DOHH2 (cell line): ENCODE data around the gene ANXA2.

ENCODE experiments used
- H3F3A ChIP-seq: fragments of 200-600 bp; sonication (generic), shearing (Covaris generic); 2 replicates; pipeline ENCODE4 v1.6.0; 2016; ENCODE audit warnings: antibody characterized with exemption, mild to moderate bottlenecking; ENCODE audit not compliant: control insufficient read depth, insufficient read depth
- H3K27ac ChIP-seq: fragments of 200-600 bp; sonication (generic); 2 replicates; pipeline ENCODE4 v1.5.1; 2014; ENCODE audit warnings: low read depth, mild to moderate bottlenecking, low read length, moderate library complexity
- H3K27me3 ChIP-seq: fragments of 200-600 bp; sonication (generic); 2 replicates; pipeline ENCODE4 v1.6.1; 2014; ENCODE audit warnings: mild to moderate bottlenecking, low read length, mixed read lengths; ENCODE audit not compliant: control insufficient read depth
- H3K36me3 ChIP-seq: fragments of 200-600 bp; sonication (generic); 2 replicates; pipeline ENCODE4 v1.6.1; 2014; ENCODE audit warnings: mild to moderate bottlenecking, low read length, moderate library complexity, mixed read lengths; ENCODE audit not compliant: control insufficient read depth
- H3K4me1 ChIP-seq: fragments of 200-600 bp; sonication (generic); 2 replicates; pipeline ENCODE4 v1.6.1; 2014; ENCODE audit warnings: mild to moderate bottlenecking, low read length, mixed read lengths; ENCODE audit not compliant: control insufficient read depth
- H3K4me2 ChIP-seq: fragments of 200-600 bp; sonication (generic); 2 replicates; pipeline ENCODE4 v1.6.0; 2014; ENCODE audit warnings: mild to moderate bottlenecking, low read length, moderate library complexity
- H3K4me3 ChIP-seq: fragments of 200-600 bp; sonication (generic); 2 replicates; pipeline ENCODE4 v1.5.1; 2014; ENCODE audit warnings: mild to moderate bottlenecking, low read length, mixed read lengths
- H3K79me2 ChIP-seq: fragments of 200-600 bp; sonication (generic); 2 replicates; pipeline ENCODE4 v1.6.1; 2014; ENCODE audit warnings: mild to moderate bottlenecking, low read length, mixed read lengths; ENCODE audit not compliant: control insufficient read depth
- H3K9me2 ChIP-seq: fragments of 200-600 bp; sonication (generic); replicated peaks from 2 replicates; pipeline ENCODE4 v1.6.1; 2014; ENCODE audit warnings: mild to moderate bottlenecking, low read length, mixed read lengths; ENCODE audit not compliant: control insufficient read depth
- H3K9me3 ChIP-seq: fragments of 200-600 bp; sonication (generic); 2 replicates; pipeline ENCODE4 v1.6.1; 2014; ENCODE audit warnings: antibody characterized with exemption, low read length, mixed read lengths; ENCODE audit not compliant: control insufficient read depth, insufficient read depth
- H4K20me1 ChIP-seq: fragments of 200-600 bp; sonication (generic); 2 replicates; pipeline ENCODE4 v1.6.0; 2014; ENCODE audit warnings: low read depth, mild to moderate bottlenecking, antibody characterized with exemption, low read length, moderate library complexity; ENCODE audit not compliant: control insufficient read depth, insufficient read depth
- EZH2phosphoT487 ChIP-seq: fragments of 200-600 bp; sonication (generic); IDR thresholded peaks from 2 replicates; pipeline ENCODE4 v1.6.1; 2017; ENCODE audit warnings: borderline replicate concordance, mild to moderate bottlenecking, antibody characterized with exemption, low read length, moderate library complexity, mixed read lengths
- TF ChIP-seq, protein P1 (sequence below): fragments of 200-600 bp; sonication (generic); IDR thresholded peaks from one replicate; pipeline ENCODE4 v1.5.1; 2014; ENCODE audit warnings: antibody characterized with exemption, mild to moderate bottlenecking, low read depth, low read length; ENCODE audit not compliant: poor library complexity, severe bottlenecking

The ANXA2 gene

DNA sequence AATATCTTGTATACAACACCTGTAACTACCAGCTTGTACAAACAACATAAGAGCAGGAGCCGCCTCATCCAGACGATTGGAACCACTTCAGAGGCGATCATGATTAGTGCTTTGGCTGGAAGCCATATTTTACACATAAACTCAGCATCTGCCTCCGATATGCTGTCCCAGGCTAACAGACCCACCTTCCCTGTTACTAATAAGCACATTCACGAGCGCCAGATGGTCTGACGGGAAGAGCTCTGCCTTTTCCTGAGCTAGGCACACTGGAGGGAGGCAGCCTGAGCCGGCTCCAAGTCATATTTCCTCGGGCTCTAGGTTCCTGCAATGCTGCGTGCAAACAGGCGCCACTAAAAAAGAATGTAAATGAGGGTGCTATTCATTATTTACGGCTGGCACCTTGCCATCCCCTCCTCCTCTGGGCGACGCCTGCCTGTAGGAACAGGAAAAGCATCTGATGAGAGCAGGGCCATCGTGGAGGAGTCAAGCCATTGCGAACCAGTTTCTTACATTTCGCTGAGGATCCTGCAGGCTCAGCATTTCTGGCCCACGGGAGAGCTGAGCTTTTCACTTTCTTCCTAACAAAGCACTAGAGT, 98.2 kb downstream of the ANXA2 start:
- Histone ChIP-seq H3K27ac (no peak overlapping the region), H4K20me1 (no peaks in the 10 kb centered on the region), H3K36me3 (no peaks in the 10 kb centered on the region), H3K4me1 (no peaks in the 10 kb centered on the region), H3K4me2 (no peak overlapping the region), H3K4me3 (no peak overlapping the region), H3K9me2 (no peaks in the 10 kb centered on the region), H3K9me3 (no peaks in the 10 kb centered on the region), H3K27me3 (no peaks in the 10 kb centered on the region), H3F3A (no peaks in the 10 kb centered on the region), H3K79me2 (no peaks in the 10 kb centered on the region)
- TF ChIP-seq, protein P1, sequence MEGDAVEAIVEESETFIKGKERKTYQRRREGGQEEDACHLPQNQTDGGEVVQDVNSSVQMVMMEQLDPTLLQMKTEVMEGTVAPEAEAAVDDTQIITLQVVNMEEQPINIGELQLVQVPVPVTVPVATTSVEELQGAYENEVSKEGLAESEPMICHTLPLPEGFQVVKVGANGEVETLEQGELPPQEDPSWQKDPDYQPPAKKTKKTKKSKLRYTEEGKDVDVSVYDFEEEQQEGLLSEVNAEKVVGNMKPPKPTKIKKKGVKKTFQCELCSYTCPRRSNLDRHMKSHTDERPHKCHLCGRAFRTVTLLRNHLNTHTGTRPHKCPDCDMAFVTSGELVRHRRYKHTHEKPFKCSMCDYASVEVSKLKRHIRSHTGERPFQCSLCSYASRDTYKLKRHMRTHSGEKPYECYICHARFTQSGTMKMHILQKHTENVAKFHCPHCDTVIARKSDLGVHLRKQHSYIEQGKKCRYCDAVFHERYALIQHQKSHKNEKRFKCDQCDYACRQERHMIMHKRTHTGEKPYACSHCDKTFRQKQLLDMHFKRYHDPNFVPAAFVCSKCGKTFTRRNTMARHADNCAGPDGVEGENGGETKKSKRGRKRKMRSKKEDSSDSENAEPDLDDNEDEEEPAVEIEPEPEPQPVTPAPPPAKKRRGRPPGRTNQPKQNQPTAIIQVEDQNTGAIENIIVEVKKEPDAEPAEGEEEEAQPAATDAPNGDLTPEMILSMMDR = no peak
- TF ChIP-seq EZH2phosphoT487 = no peak
